IPS-15b (cell line): ENCODE measurements around the gene UCP1.
"Not testable (repeated sequence)": the region's sequence is repeated elsewhere in the genome, so short reads cannot be mapped to it uniquely, and the experiment has no call there.

ENCODE experiments used
- H3K27me3 ChIP-seq: one replicate; pipeline ENCODE4 v1.6.1; 2013; ENCODE audit warnings: low read length; ENCODE audit not compliant: control insufficient read depth, insufficient read depth
- H3K36me3 ChIP-seq: one replicate; pipeline ENCODE4 v1.6.1; 2013; ENCODE audit warnings: low read length; ENCODE audit not compliant: control insufficient read depth, insufficient read depth
- H3K4me1 ChIP-seq: one replicate; pipeline ENCODE4 v1.6.1; 2013; ENCODE audit warnings: mild to moderate bottlenecking, low read length; ENCODE audit not compliant: control insufficient read depth, insufficient read depth
- H3K4me3 ChIP-seq: one replicate; pipeline ENCODE4 v1.5.1; 2013; ENCODE audit warnings: low read depth, low read length
- H3K9ac ChIP-seq: one replicate; pipeline ENCODE4 v1.6.1; 2013; ENCODE audit warnings: low read depth, mild to moderate bottlenecking, low read length
- H3K9me3 ChIP-seq: one replicate; pipeline ENCODE4 v1.6.1; 2013; ENCODE audit warnings: mild to moderate bottlenecking, low read length; ENCODE audit not compliant: control insufficient read depth, insufficient read depth

UCP1 gene

DNA sequence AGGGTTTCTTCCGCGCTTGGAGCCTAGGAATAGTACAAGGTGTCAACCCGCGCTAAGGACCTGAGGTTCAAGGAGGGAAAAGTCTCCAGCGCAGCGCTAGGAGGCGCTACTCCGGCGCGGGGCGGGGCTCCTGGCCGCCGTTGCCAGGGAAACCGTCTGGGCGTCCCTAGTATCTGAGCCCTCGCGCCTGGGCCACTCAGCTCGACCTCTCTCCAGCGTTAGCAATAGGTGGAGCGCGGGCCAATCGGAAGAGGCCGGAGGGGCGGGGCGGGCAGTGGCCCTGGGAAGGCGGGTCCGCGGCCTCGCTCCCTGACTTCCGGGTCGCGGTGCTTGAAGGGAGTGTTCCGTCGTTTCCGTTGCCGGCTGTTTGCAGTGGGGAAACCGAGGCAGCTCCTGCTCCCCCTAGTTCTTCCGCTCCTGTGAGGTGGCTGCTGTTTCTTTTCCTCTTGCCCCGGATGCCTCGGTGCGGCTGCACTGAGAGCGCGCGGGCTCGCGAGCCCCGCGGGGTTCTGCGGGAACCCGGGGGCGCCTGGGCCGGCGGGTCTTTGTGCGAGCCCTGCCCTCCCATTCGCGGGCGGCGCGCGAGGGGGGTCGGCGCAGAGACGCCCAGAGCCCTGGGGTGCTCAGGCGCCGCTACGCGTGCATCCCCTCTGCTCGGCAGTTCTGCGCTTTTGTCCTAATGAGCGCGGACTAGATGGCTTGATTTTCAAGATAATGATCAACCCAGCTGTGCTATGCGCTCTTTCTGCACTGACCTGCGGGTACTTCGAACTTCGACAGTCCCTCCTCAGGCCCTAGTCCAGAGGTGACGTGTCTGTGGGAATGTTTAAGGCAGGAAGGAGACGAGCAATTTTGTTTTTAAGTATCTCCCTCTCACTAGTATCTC, 44.7 kb downstream of the UCP1 start, which contains the start of gene ELMOD2:
Gene ELMOD2 (plus strand): TSS at position 312 of the 886 bp plus-strand sequence. CDS start 1,261 bp downstream, outside the sequence.
- H3K9ac ChIP-seq = peak within 1 kb of the TSS; percentile 88
- H3K36me3 ChIP-seq = no peaks in the 10 kb centered on the region
- peak within 1 kb of the TSS; percentile 99 for H3K4me3 ChIP-seq
- peaks cover 20% of the 10 kb centered on the region for H3K27me3 ChIP-seq
- no peaks in the 10 kb centered on the region for H3K9me3 ChIP-seq
- no peaks in the 10 kb centered on the region for H3K4me1 ChIP-seq

GRCh38 chr4:140523370-140523856, 45.3 kb downstream of the UCP1 start:
- Histone ChIP-seq H3K9me3 (no peaks in the 10 kb centered on the region), H3K9ac (no peak overlapping the region), H3K4me3 (no peak overlapping the region), H3K36me3 (no peaks in the 10 kb centered on the region), H3K4me1 (no peaks in the 10 kb centered on the region), H3K27me3 (peaks cover 20% of the 10 kb centered on the region)

DNA sequence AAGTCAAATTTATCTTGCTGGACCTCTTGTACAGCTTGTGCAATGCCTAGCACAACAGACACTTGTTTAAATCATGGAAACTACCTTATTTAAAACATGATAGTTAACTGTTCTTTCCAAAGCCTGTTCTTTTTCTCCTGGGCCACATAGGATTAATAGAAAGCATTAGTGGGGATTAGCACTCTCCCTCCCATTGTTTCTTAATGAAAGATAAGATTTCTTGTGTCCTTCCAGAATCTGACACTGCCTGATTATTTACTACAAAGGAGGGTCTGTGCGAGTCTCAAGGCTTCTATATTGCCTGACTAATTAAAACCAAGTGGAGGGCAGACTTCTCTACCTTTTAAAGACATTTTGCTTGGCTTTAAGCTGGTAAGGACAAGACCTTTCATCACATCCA, 53.3 kb downstream of the UCP1 start:
- Histone ChIP-seq H3K27me3 (no peaks in the 10 kb centered on the region), H3K9me3 (no peaks in the 10 kb centered on the region), H3K4me1 (no peaks in the 10 kb centered on the region), H3K4me3 (no peak overlapping the region), H3K36me3 (no peaks in the 10 kb centered on the region), H3K9ac (no peak overlapping the region)

DNA sequence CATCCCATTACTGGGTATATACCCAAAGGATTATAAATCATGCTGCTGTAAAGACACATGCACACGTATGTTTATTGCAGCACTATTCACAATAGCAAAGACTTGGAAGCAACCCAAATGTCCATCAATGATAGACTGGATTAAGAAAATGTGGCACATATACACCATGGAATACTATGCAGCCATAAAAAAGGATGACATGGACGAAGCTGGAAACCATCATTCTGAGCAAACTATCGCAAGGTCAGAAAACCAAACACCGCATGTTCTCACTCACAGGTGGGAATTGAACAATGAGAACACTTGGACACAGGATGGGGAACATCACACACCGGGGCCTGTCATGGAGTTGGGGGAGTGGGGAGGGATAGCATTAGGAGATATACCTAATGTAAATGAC, 55.0 kb downstream of the UCP1 start:
- H3K36me3 ChIP-seq, H3K4me1 ChIP-seq, H3K27me3 ChIP-seq, H3K4me3 ChIP-seq, H3K9me3 ChIP-seq, H3K9ac ChIP-seq: not testable (repeated sequence)
